ENCODE results near the gene VPS13D. TPM values are rescaled to one million over a fixed set of nuclear protein-coding genes. Genes with fewer than 3 reads are reported as not detected.

The VPS13D gene
- total and polyA plus RNA-seq, 9 donors = 19.8 to 59.3 (median 41.8) TPM

- intact Hi-C loops (cut with DNase I) = no loop called here
- no peaks in the 10 kb centered on the region for H3K27me3 ChIP-seq
- no peaks in the 10 kb centered on the region for H3K36me3 ChIP-seq
- peaks cover 21% of the 10 kb centered on the region for H3K4me1 ChIP-seq (ENCODE audit: insufficient read depth)
- H3K9me3 ChIP-seq = no peaks in the 10 kb centered on the region
- 72 to 78% (median 73%) methylated on average over 4 of the region's 4 CpGs for WGBS, 3 donors
- DNase-seq = no peak
- no peak for TF ChIP-seq CTCF (IDR thresholded peaks at IDR 0.05)
- no peak for TF ChIP-seq POLR2A (IDR thresholded peaks at IDR 0.05)
- no peak overlapping the region for H3K4me3 ChIP-seq
- H3K27ac ChIP-seq = peak overlapping the region in 1 of 2 donors; percentile 23
Measured at GRCh38 chr1:12335815-12336214, 106.0 kb downstream of the VPS13D start.

GRCh38 chr1:12336413-12336812 is 106.6 kb downstream of the VPS13D start:
- no peak overlapping the region for H3K4me3 ChIP-seq
- peaks cover 21% of the 10 kb centered on the region for H3K4me1 ChIP-seq (ENCODE audit: insufficient read depth)
- no peaks in the 10 kb centered on the region for H3K27me3 ChIP-seq
- intact Hi-C loops (cut with DNase I) = no loop called here
- no peak for DNase-seq
- WGBS, 3 donors = 10 to 15% (median 11%) methylated on average over 1 of the region's 1 CpG
- H3K27ac ChIP-seq = peak overlapping the region in 1 of 2 donors; percentile 23
- no peaks in the 10 kb centered on the region for H3K9me3 ChIP-seq
- TF ChIP-seq EP300 (IDR thresholded peaks at IDR 0.05) (no peak), CTCF (IDR thresholded peaks at IDR 0.05) (no peak), POLR2A (IDR thresholded peaks at IDR 0.05) (no peak)
- H3K36me3 ChIP-seq = no peaks in the 10 kb centered on the region

GRCh38 chr1:12338017-12338416 is 108.2 kb downstream of the VPS13D start:
- no peak for TF ChIP-seq EP300 (IDR thresholded peaks at IDR 0.05)
- TF ChIP-seq POLR2A (IDR thresholded peaks at IDR 0.05) = no peak
- no peak for TF ChIP-seq CTCF (IDR thresholded peaks at IDR 0.05)
- H3K27ac ChIP-seq = peak overlapping the region in 1 of 2 donors; percentile 12
- no peak for DNase-seq

GRCh38 chr1:12338823-12339222 is 109.0 kb downstream of the VPS13D start:
- intact Hi-C loops (cut with DNase I) = no loop called here
- TF ChIP-seq CTCF (IDR thresholded peaks at IDR 0.05) = no peak
- no peak for TF ChIP-seq POLR2A (IDR thresholded peaks at IDR 0.05)
- no peak for TF ChIP-seq EP300 (IDR thresholded peaks at IDR 0.05)
- DNase-seq = no peak
- Histone ChIP-seq H3K9me3 (no peaks in the 10 kb centered on the region), H3K4me3 (no peak overlapping the region), H3K27me3 (no peaks in the 10 kb centered on the region), H3K27ac (no peak overlapping the region), H3K4me1 (ENCODE audit: insufficient read depth) (peaks cover 23% of the 10 kb centered on the region), H3K36me3 (no peaks in the 10 kb centered on the region)
- WGBS, 3 donors = 22 to 55% (median 40%) methylated on average over 1 of the region's 1 CpG

More at GRCh38 chr1:12338017-12338416, 108.2 kb downstream of the VPS13D start:
- 7 to 17% (median 17%) methylated on average over 4 of the region's 4 CpGs for whole genome bisulfite sequencing, 3 donors
- H3K9me3 ChIP-seq = no peaks in the 10 kb centered on the region
- peaks cover 23% of the 10 kb centered on the region for H3K4me1 ChIP-seq (ENCODE audit: insufficient read depth)
- H3K36me3 ChIP-seq = no peaks in the 10 kb centered on the region
- H3K4me3 ChIP-seq = no peak overlapping the region
- H3K27me3 ChIP-seq = no peaks in the 10 kb centered on the region
- intact Hi-C loops (cut with DNase I) = no loop called here

All from ovary (tissue), 9 donors.